ENCODE measurements around the gene TRAF3IP3. TPM values are rescaled to one million over a fixed set of nuclear protein-coding genes. Genes with fewer than 3 reads are reported as not detected.
"Not testable (repeated sequence)": the region's sequence is repeated elsewhere in the genome, so short reads cannot be mapped to it uniquely, and the experiment has no call there.

The TRAF3IP3 gene
- total RNA-seq, 4 donors from 2014 or later: 1.2 to 10.3 (median 1.9) TPM

- intact Hi-C loops (cut with DNase I): no loop called here
- WGBS, 2 donors: 79 to 94% methylated on average over 5 to 7 of the region's 10 CpGs
These were observed 34.7 kb downstream of the TRAF3IP3 start for GRCh38 chr1:209790286-209791193.

GRCh38 chr1:209791920-209792319, 36.1 kb downstream of the TRAF3IP3 start:
- H3K9me3 ChIP-seq: no peaks in the 10 kb centered on the region
- H3K4me3 ChIP-seq: no peak overlapping the region
- no peak for TF ChIP-seq POLR2A (IDR thresholded peaks at IDR 0.05)
- no peak for TF ChIP-seq CTCF (IDR thresholded peaks at IDR 0.05)
- no peak for DNase-seq
- 23 to 67% methylated on average over 1 of the region's 1 CpG for WGBS, 2 donors
- peaks cover 0 to 4% (median 0%) of the 10 kb centered on the region in 4 donors for H3K27me3 ChIP-seq
- intact Hi-C loops (cut with DNase I): no loop called here
- peaks cover 0 to 95% (median 9%) of the 10 kb centered on the region in 3 donors for H3K36me3 ChIP-seq
- peaks cover 14 to 54% (median 15%) of the 10 kb centered on the region in 3 donors for H3K4me1 ChIP-seq
- H3K27ac ChIP-seq: peak overlapping the region in 3 of 4 donors; percentile 27 to 70 (median 44)

More at GRCh38 chr1:209790286-209791193, 34.7 kb downstream of the TRAF3IP3 start:
- Histone ChIP-seq H3K4me3 (no peak overlapping the region), H3K9me3 (no peaks in the 10 kb centered on the region), H3K27me3 (peaks cover 0 to 4% (median 0%) of the 10 kb centered on the region in 4 donors), H3K36me3 (peaks cover 0 to 95% (median 9%) of the 10 kb centered on the region in 3 donors), H3K4me1 (peaks cover 16 to 63% (median 20%) of the 10 kb centered on the region in 3 donors), H3K27ac (no peak overlapping the region)
- TF ChIP-seq POLR2A (IDR thresholded peaks at IDR 0.05): no peak
- TF ChIP-seq CTCF (IDR thresholded peaks at IDR 0.05): no peak
- no peak for DNase-seq

GRCh38 chr1:209793711-209794110, 37.9 kb downstream of the TRAF3IP3 start:
- 79 to 93% methylated on average over 3 of the region's 3 CpGs for WGBS, 2 donors
- DNase-seq; H3K4me3 ChIP-seq; H3K27ac ChIP-seq; intact Hi-C loops (cut with DNase I); H3K27me3 ChIP-seq; H3K9me3 ChIP-seq: not testable (repeated sequence)
- H3K4me1 ChIP-seq: peaks cover 0 to 50% (median 4%) of the 10 kb centered on the region in 3 donors
- H3K36me3 ChIP-seq: peaks cover 0 to 97% (median 9%) of the 10 kb centered on the region in 3 donors

GRCh38 chr1:209797978-209798639, 42.3 kb downstream of the TRAF3IP3 start:
- H3K4me3 ChIP-seq: no peak overlapping the region
- 42 to 60% methylated on average over 8 to 9 of the region's 9 CpGs for WGBS, 2 donors
- peaks cover 0 to 61% (median 4%) of the 10 kb centered on the region in 3 donors for H3K4me1 ChIP-seq
- H3K9me3 ChIP-seq: no peaks in the 10 kb centered on the region
- intact Hi-C loops (cut with DNase I): no loop called here
- peaks cover 0 to 82% (median 6%) of the 10 kb centered on the region in 3 donors for H3K36me3 ChIP-seq
- H3K27me3 ChIP-seq: peaks cover 0 to 4% (median 0%) of the 10 kb centered on the region in 4 donors
- H3K27ac ChIP-seq: peak overlapping the region; percentile 6 to 50 (median 29)
- no peak for TF ChIP-seq POLR2A (IDR thresholded peaks at IDR 0.05)
- peak in 1 of 6 experiments; percentile 23 for TF ChIP-seq CTCF (IDR thresholded peaks at IDR 0.05)
- DNase-seq: no peak

GRCh38 chr1:209800984-209801834, 45.4 kb downstream of the TRAF3IP3 start:
- H3K4me3 ChIP-seq: no peak overlapping the region
- H3K27me3 ChIP-seq: peaks cover 0 to 11% (median 0%) of the 10 kb centered on the region in 4 donors
- H3K9me3 ChIP-seq: no peaks in the 10 kb centered on the region
- intact Hi-C loops (cut with DNase I): no loop called here
- peaks cover 0 to 80% (median 11%) of the 10 kb centered on the region in 3 donors for H3K4me1 ChIP-seq
- TF ChIP-seq POLR2A (IDR thresholded peaks at IDR 0.05) (no peak), CTCF (IDR thresholded peaks at IDR 0.05) (no peak)
- no peak for DNase-seq
- 58 to 78% methylated on average over 5 of the region's 5 CpGs for whole genome bisulfite sequencing, 2 donors
- peaks cover 0 to 51% (median 6%) of the 10 kb centered on the region in 3 donors for H3K36me3 ChIP-seq
- peak overlapping the region in 2 of 4 donors; percentile 42 to 98 for H3K27ac ChIP-seq

Data from esophagus squamous epithelium (tissue), 5 donors.